ENCODE data around the gene MEAK7.

GRCh38 chr16:84530590-84530989 lies 26.1 kb upstream of the MEAK7 start:
- TF ChIP-seq EZH2 (IDR thresholded peaks at IDR 0.05) (no peak), POLR2AphosphoS5 (IDR thresholded peaks at IDR 0.05; ENCODE audit: borderline replicate concordance, low read depth, low read length) (no peak)

Data from SK-N-MC (cell line).